Activated CD8-positive, alpha-beta T cell treated with anti-CD3 and anti-CD28 coated beads for 36 hours (primary cell): ENCODE data around the gene DIO3. TPM values are rescaled to one million over a fixed set of nuclear protein-coding genes. Genes with fewer than 3 reads are reported as not detected.

ENCODE experiments used
- ATAC-seq: fragments of 200-7000 bp; cut with Tn5 transposase; one replicate; pipeline ENCODE4 v1.10.0; 2021; ENCODE audit warnings: mild to moderate bottlenecking, moderate library complexity
- CTCF ChIA-PET: fragments of 350-600 bp; sonication (Branson Sonifier 250); formaldehyde crosslinking; loops from one replicate; lab custom pipeline; 2021; ENCODE audit warnings: antibody characterized with exemption; lab: Charles Lee
- POLR2A ChIA-PET: fragments of 350-600 bp; sonication (Branson Sonifier 250); formaldehyde crosslinking; loops from one replicate; lab custom pipeline; 2021; ENCODE audit warnings: antibody characterized with exemption; lab: Charles Lee
- DNase-seq: peaks from one replicate; pipeline ENCODE4 v3.0.0-alpha.2; 2020
- H3K27ac Mint-ChIP-seq: one replicate; pipeline ENCODE4 v1.8.0; 2021; ENCODE audit warnings: mild to moderate bottlenecking, mixed read lengths
- H3K27me3 Mint-ChIP-seq: one replicate; pipeline ENCODE4 v1.8.0; 2021; ENCODE audit warnings: mixed read lengths
- H3K36me3 Mint-ChIP-seq: one replicate; pipeline ENCODE4 v1.8.0; 2021; ENCODE audit warnings: low read depth, mixed read lengths
- H3K4me1 Mint-ChIP-seq: one replicate; pipeline ENCODE4 v1.8.0; 2021; ENCODE audit warnings: low read depth, mixed read lengths
- H3K4me3 Mint-ChIP-seq: one replicate; pipeline ENCODE4 v1.8.0; 2021; ENCODE audit warnings: mild to moderate bottlenecking, moderate library complexity, mixed read lengths
- H3K9me3 Mint-ChIP-seq: one replicate; pipeline ENCODE4 v1.8.0; 2021; ENCODE audit warnings: mixed read lengths
- CTCF ChIP-seq: fragments of 200-600 bp; IDR thresholded peaks from one replicate; pipeline ENCODE4 v1.8.0; 2022; ENCODE audit warnings: antibody characterized with exemption, mild to moderate bottlenecking
- intact Hi-C: fragments of 100-400 bp; cut with micrococcal nuclease; formaldehyde crosslinking; loops from one replicate; pipeline ENCODE4 v1.10.0; 2022
- total RNA-seq, 2 experiments: library from RNA; stranded (reverse); gene quantifications; one replicate each; pipeline ENCODE4 v1.2.3, GENCODE V29; 2021

DIO3 gene
- total RNA-seq, 2 experiments from 2014 or later, result not detected

DNA sequence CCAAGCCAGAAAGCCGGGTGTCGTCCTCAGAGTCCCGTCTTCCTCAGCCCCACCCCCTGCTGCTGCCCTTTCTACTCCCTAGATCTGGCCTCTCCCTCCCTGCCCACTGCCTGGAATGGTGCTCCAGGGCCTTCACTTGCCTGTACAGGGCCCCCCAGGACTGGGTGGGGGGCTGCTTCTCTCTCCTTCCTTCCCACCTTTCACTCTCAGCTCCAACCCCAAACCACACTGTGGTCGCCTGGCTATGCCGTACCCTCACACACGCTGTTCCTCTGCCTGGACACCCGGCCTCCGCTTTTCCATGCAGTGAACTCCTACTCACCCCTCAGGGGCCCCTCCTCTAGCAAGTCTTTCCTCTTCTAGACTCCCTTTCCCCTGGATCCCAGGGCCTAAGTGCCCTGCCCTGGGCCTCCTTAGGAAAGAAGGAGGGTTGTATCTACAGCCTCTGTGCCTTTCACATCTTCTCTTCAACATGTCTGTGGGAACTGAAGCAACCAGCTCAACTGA is 25.5 kb upstream of the DIO3 start:
- Mint-ChIP-seq H3K4me1 (peaks cover 17% of the 10 kb centered on the region), H3K9me3 (no peaks in the 10 kb centered on the region), H3K27ac (no peak overlapping the region), H3K27me3 (no peaks in the 10 kb centered on the region), H3K36me3 (no peaks in the 10 kb centered on the region), H3K4me3 (no peak overlapping the region)
- no peak for TF ChIP-seq CTCF
- ChIA-PET POLR2A (no interaction called here), CTCF (no interaction called here)
- intact Hi-C loops, result no loop called here
- ATAC-seq (no peak), DNase-seq (no peak)

- ChIA-PET POLR2A (no interaction called here), CTCF (no interaction called here)
- H3K27ac Mint-ChIP-seq, result no peak overlapping the region
- H3K9me3 Mint-ChIP-seq, result no peaks in the 10 kb centered on the region
- intact Hi-C loops, result no loop called here
- no peak for TF ChIP-seq CTCF
- no peak for DNase-seq
- H3K27me3 Mint-ChIP-seq, result no peaks in the 10 kb centered on the region
- H3K4me1 Mint-ChIP-seq, result peaks cover 17% of the 10 kb centered on the region
- no peak for ATAC-seq
- no peak overlapping the region for H3K4me3 Mint-ChIP-seq
- H3K36me3 Mint-ChIP-seq, result no peaks in the 10 kb centered on the region
These were observed 24.0 kb upstream of the DIO3 start for GRCh38 chr14:101537286-101537685.

DNA sequence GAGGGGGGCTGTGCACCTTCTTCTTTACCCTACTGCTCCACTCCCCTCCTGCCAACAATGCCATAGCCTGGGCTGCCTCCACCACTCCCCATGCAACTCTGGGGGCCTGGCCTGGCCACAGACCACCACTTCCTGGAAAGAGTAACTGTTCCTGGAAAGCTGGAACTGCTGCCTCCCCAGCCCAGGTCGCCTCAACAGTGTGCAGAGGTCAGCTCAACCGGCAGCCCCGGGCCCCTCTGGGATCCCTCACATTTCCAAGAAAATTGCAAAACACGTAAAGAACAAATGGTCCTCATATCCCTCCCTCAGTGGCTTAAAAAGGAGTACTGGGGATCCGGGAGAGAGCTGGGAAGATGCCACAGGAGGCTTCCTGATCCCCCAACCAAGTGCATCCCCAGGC is 22.4 kb upstream of the DIO3 start:
- POLR2A ChIA-PET, result interaction anchor here (0.7 kb wide), 1 partner anchor 859 kb away, joined by 3 read pairs; no protein-coding TSS in a partner anchor
- intact Hi-C loops, result no loop called here
- ATAC-seq, result no peak

GRCh38 chr14:101539880-101540279 is 21.4 kb upstream of the DIO3 start:
- POLR2A ChIA-PET, result no interaction called here
- peaks cover 5% of the 10 kb centered on the region for H3K9me3 Mint-ChIP-seq
- no peak for ATAC-seq

More for the DNA sequence above, 22.4 kb upstream of the DIO3 start:
- Mint-ChIP-seq H3K27me3 (no peaks in the 10 kb centered on the region), H3K4me1 (peaks cover 17% of the 10 kb centered on the region), H3K27ac (no peak overlapping the region), H3K9me3 (peaks cover 3% of the 10 kb centered on the region), H3K36me3 (no peaks in the 10 kb centered on the region), H3K4me3 (no peak overlapping the region)
- no peak for TF ChIP-seq CTCF
- DNase-seq, result no peak
- CTCF ChIA-PET, result no interaction called here

More at GRCh38 chr14:101539880-101540279, 21.4 kb upstream of the DIO3 start:
- CTCF ChIA-PET, result no interaction called here
- H3K27me3 Mint-ChIP-seq, result no peaks in the 10 kb centered on the region
- intact Hi-C loops, result no loop called here
- no peak overlapping the region for H3K4me3 Mint-ChIP-seq
- no peaks in the 10 kb centered on the region for H3K36me3 Mint-ChIP-seq
- peaks cover 13% of the 10 kb centered on the region for H3K4me1 Mint-ChIP-seq
- no peak for TF ChIP-seq CTCF
- no peak for DNase-seq
- no peak overlapping the region for H3K27ac Mint-ChIP-seq
